ENCODE results near the gene ARSA. TPM values are rescaled to one million over a fixed set of nuclear protein-coding genes. Genes with fewer than 3 reads are reported as not detected.

Gene ARSA
- total RNA-seq, 1 experiment from 2014 or later = 16.4 TPM

- no TSS peak for BruUV-seq (replicated peaks)
- ChIA-PET RAD21 (ENCODE audit: low non-redundant PET in 1 of 2, low total read pairs in 2 of 2, uncharacterized antibody in 2 of 2, unreplicated experiment in 2 of 2) (no interaction called here), CTCF (no interaction called here), POLR2A (no interaction called here)
- DNase-seq (ENCODE audit: low read depth, low spot score) = no peak
- Histone ChIP-seq H3K4me1 (ENCODE audit: control insufficient read depth in 1 of 2, insufficient read depth in 2 of 2, low read length in 2 of 2) (peaks cover 0 to 25% of the 10 kb centered on the region in 2 experiments; a peak in 3 of 4 replicates), H3K9me3 (ENCODE audit: control insufficient read depth in 1 of 2, insufficient read depth in 1 of 2, low read depth in 1 of 2, low read length in 2 of 2) (no peaks in the 10 kb centered on the region), H3K9ac (ENCODE audit: low read length) (no peak overlapping the region), H3K27ac (ENCODE audit: low read depth, low read length) (no peak overlapping the region), H4K20me1 (ENCODE audit: insufficient read depth) (no peaks in the 10 kb centered on the region), H3K36me3 (ENCODE audit: control insufficient read depth in 1 of 2, insufficient read depth in 2 of 2, low read length in 2 of 2) (no peaks in the 10 kb centered on the region), H3K79me2 (ENCODE audit: insufficient read depth, low read length) (peaks cover 5% of the 10 kb centered on the region; the same call in 1 of the 2 replicates), H3K9me2 (ENCODE audit: insufficient read depth) (no peaks in the 10 kb centered on the region), H3K27me3 (ENCODE audit: insufficient read depth, low read length) (no peaks in the 10 kb centered on the region), H3K4me2 (ENCODE audit: low read length) (no peak overlapping the region), H2AFZ (ENCODE audit: low read depth, low read length, poor library complexity, severe bottlenecking) (no peak overlapping the region), H3K4me3 (replicated peaks in 1 of 2; ENCODE audit: low read depth in 1 of 2, low read length in 2 of 2) (no peak overlapping the region)
- intact Hi-C loops (cut with micrococcal nuclease) = no loop called here
- TF ChIP-seq POLR2AphosphoS5 (IDR thresholded peaks at IDR 0.05; ENCODE audit: low read depth, low read length) = no peak
- TF ChIP-seq ATF3 (IDR thresholded peaks at IDR 0.05) = no peak
- TF ChIP-seq CBX3 (IDR thresholded peaks at IDR 0.05; ENCODE audit: low read depth) = no peak
- TF ChIP-seq SRF (IDR thresholded peaks at IDR 0.05; ENCODE audit: low read depth) = no peak
- no peak for TF ChIP-seq REST (IDR thresholded peaks at IDR 0.05; ENCODE audit: low read depth)
- no peak for TF ChIP-seq ZBTB33 (IDR thresholded peaks at IDR 0.05; ENCODE audit: extremely low read depth, insufficient replicate concordance, low read length)
- no peak for TF ChIP-seq YY1 (IDR thresholded peaks at IDR 0.05; ENCODE audit: extremely low read depth, insufficient replicate concordance, low read depth, low read length)
- no peak for TF ChIP-seq RAD21 (IDR thresholded peaks at IDR 0.05; ENCODE audit: low read depth)
- no peak for TF ChIP-seq SIN3A (IDR thresholded peaks at IDR 0.05; ENCODE audit: low read depth)
- TF ChIP-seq TCF7L2 (IDR thresholded peaks at IDR 0.05; ENCODE audit: borderline replicate concordance, extremely low read depth, insufficient read depth, insufficient read length) = no peak
- no peak for TF ChIP-seq ZNF274 (IDR thresholded peaks at IDR 0.05; ENCODE audit: low read depth, low read length)
- TF ChIP-seq EGR1 (IDR thresholded peaks at IDR 0.05; ENCODE audit: low read depth) = no peak
- TF ChIP-seq CTCF (IDR thresholded peaks at IDR 0.05 in 2 of 3, conservative IDR thresholded peaks at IDR 0.05 in 1 of 3; ENCODE audit: borderline replicate concordance in 1 of 3, insufficient read depth in 1 of 3, low read depth in 2 of 3, low read length in 2 of 3) = no peak
- no peak for TF ChIP-seq POLR2A (IDR thresholded peaks at IDR 0.05; ENCODE audit: borderline replicate concordance, extremely low read depth, insufficient read depth, insufficient read length)
- no peak for ATAC-seq
Observed at GRCh38 chr22:50672041-50672440, 44.1 kb upstream of the ARSA start.
